Parathyroid adenoma (tissue), 2 donors: Measurements from ENCODE around the gene WNT5A.

ENCODE experiments used
- H2AFZ ChIP-seq: fragments of 300-600 bp; sonication (generic); one replicate; pipeline ENCODE4 v1.7.0; 2017; ENCODE audit warnings: antibody characterized with exemption, mild to moderate bottlenecking
- H3K27ac ChIP-seq: fragments of 300-600 bp; sonication (generic); one replicate; pipeline ENCODE4 v1.7.0; 2017
- H3K27me3 ChIP-seq: fragments of 300-600 bp; sonication (generic); one replicate; pipeline ENCODE4 v1.7.0; 2017; ENCODE audit warnings: low read length; ENCODE audit not compliant: control insufficient read depth, insufficient read depth
- H3K36me3 ChIP-seq: fragments of 300-600 bp; sonication (generic); one replicate; pipeline ENCODE4 v1.7.0; 2017; ENCODE audit warnings: low read length; ENCODE audit not compliant: control insufficient read depth, insufficient read depth
- H3K4me1 ChIP-seq: fragments of 300-600 bp; sonication (generic); one replicate; pipeline ENCODE4 v1.7.0; 2017; ENCODE audit warnings: control low read depth
- H3K4me2 ChIP-seq: fragments of 300-600 bp; sonication (generic); one replicate; pipeline ENCODE4 v1.7.0; 2017; ENCODE audit warnings: low read length
- H3K4me3 ChIP-seq: fragments of 300-600 bp; sonication (generic); one replicate; pipeline ENCODE4 v1.7.0; 2017; ENCODE audit warnings: low read depth, low read length
- H3K79me2 ChIP-seq: fragments of 300-600 bp; sonication (generic); one replicate; pipeline ENCODE4 v1.7.0; 2017; ENCODE audit warnings: control low read depth
- H3K9ac ChIP-seq: fragments of 300-600 bp; sonication (generic); one replicate; pipeline ENCODE4 v1.7.0; 2017; ENCODE audit warnings: mild to moderate bottlenecking
- H3K9me3 ChIP-seq: fragments of 300-600 bp; sonication (generic); one replicate; pipeline ENCODE4 v1.7.0; 2017; ENCODE audit warnings: low read length; ENCODE audit not compliant: control insufficient read depth
- TF ChIP-seq, protein P1 (sequence below): fragments of 300-600 bp; sonication (generic); IDR thresholded peaks from one replicate; pipeline ENCODE4 v1.7.0; 2017; ENCODE audit warnings: antibody characterized with exemption, mild to moderate bottlenecking
- donor health status: primary hyperparathyroidism.

The WNT5A gene

DNA sequence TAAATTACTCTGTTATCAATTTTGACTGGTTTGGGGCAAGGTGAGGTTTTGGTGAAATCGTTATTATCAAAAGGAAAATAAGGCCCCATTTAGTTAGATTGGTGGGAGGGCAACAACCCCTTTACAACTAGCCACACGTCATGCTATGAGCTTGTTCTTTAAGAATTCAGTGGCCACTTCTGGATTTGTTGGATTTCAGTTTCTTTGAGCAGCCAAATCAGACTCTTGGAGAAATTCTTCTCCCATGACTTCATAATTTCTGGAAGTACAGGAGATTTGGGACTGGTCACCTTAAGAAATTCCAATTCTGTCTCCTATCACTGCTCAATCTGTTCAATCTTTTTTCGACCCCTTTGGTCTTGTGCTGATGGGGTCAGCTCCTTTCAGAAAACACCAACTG is 14.8 kb upstream of the WNT5A start:
- no peaks in the 10 kb centered on the region for H3K79me2 ChIP-seq
- no peak overlapping the region for H3K4me2 ChIP-seq
- H3K27me3 ChIP-seq = no peaks in the 10 kb centered on the region
- H3K4me1 ChIP-seq = no peaks in the 10 kb centered on the region
- no peaks in the 10 kb centered on the region for H3K9me3 ChIP-seq
- H2AFZ ChIP-seq = no peak overlapping the region
- H3K9ac ChIP-seq = no peak overlapping the region
- TF ChIP-seq, protein P1, sequence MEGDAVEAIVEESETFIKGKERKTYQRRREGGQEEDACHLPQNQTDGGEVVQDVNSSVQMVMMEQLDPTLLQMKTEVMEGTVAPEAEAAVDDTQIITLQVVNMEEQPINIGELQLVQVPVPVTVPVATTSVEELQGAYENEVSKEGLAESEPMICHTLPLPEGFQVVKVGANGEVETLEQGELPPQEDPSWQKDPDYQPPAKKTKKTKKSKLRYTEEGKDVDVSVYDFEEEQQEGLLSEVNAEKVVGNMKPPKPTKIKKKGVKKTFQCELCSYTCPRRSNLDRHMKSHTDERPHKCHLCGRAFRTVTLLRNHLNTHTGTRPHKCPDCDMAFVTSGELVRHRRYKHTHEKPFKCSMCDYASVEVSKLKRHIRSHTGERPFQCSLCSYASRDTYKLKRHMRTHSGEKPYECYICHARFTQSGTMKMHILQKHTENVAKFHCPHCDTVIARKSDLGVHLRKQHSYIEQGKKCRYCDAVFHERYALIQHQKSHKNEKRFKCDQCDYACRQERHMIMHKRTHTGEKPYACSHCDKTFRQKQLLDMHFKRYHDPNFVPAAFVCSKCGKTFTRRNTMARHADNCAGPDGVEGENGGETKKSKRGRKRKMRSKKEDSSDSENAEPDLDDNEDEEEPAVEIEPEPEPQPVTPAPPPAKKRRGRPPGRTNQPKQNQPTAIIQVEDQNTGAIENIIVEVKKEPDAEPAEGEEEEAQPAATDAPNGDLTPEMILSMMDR = no peak
- no peak overlapping the region for H3K4me3 ChIP-seq
- no peak overlapping the region for H3K27ac ChIP-seq
- H3K36me3 ChIP-seq = no peaks in the 10 kb centered on the region

DNA sequence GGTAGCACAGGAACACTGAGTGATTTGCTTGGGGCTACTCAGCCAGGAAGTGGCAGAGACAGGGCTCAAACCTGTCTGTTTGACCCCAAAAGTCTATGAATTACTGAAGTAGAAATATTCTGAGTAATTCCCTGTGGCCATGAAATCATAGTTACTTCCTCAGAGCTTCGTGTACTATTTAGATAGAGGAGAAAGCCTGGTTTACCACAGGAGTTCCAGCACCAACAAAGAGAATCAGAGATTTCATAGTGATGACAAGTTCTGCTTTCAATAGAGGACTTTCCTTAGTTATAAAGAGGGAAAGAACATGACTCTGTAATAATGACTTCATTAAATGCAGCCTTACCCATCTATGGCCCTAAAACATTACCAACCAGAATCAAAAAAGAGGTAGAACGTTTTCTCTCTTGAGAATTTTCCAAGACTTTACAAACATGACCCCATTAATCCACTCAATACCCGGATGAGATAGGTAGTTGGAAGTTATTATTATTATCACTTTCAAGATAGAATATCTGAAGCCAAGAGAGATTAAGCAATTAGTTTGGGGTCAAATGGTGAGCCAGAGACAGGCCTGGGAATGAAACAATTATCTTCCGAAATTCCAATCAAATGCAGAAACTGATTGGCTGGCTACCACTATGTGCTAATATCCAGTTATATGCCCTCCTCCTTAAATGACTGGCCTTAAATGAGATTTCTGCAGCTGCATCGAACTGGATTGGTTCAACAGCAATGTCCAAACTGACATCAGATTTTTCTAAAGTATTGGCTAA is 13.6 kb upstream of the WNT5A start:
- H3K4me2 ChIP-seq = no peak overlapping the region
- no peak overlapping the region for H3K9ac ChIP-seq
- no peak overlapping the region for H3K4me3 ChIP-seq
- no peak overlapping the region for H3K27ac ChIP-seq
- no peaks in the 10 kb centered on the region for H3K36me3 ChIP-seq
- H2AFZ ChIP-seq = no peak overlapping the region
- no peaks in the 10 kb centered on the region for H3K27me3 ChIP-seq
- no peaks in the 10 kb centered on the region for H3K4me1 ChIP-seq
- no peaks in the 10 kb centered on the region for H3K79me2 ChIP-seq
- H3K9me3 ChIP-seq = no peaks in the 10 kb centered on the region
- TF ChIP-seq, protein P1 = no peak

DNA sequence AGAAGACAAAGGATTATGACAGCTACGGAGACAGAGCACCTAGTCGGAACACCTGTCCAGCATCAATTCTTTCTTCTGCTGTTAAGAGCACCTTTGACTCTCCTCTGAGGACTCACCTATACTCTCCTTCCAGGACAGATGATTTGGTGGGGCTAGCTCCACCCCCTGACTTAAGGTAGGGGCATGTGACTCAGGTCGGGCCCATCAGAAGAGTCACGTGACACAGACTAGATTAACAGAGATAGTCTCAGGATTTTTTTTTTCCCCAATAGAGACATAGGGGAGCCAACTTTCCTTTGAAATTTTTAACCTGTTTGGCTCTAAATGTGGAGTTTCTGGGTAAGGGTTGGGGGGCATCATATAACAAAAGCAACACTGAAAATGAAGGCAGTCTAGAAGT is 11.4 kb upstream of the WNT5A start:
- Histone ChIP-seq H3K4me1 (no peaks in the 10 kb centered on the region), H3K27ac (no peak overlapping the region), H3K79me2 (no peaks in the 10 kb centered on the region), H3K9me3 (no peaks in the 10 kb centered on the region), H3K36me3 (no peaks in the 10 kb centered on the region), H3K4me3 (no peak overlapping the region), H3K27me3 (no peaks in the 10 kb centered on the region), H3K9ac (no peak overlapping the region), H3K4me2 (no peak overlapping the region), H2AFZ (no peak overlapping the region)
- TF ChIP-seq, protein P1 = no peak

DNA sequence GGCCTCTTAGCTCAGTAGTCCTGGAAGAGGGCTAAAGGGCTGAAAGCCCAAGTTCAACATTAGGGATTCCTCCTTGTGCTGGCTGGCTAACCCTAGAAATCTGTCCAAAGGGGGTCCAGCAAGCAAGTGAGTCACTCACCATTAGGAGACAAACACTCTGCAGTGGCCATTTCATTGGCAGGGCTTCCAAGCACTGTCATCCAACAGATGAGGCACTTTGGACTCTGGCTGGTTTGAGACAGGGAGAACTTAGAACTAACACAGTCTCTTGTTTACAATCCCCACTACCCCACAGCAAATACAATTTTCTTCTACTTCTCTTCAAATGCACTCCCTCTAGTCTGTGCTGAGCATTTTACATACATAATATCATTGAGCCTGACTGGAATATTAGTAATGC is 10.1 kb upstream of the WNT5A start:
- Histone ChIP-seq H3K36me3 (no peaks in the 10 kb centered on the region), H3K79me2 (no peaks in the 10 kb centered on the region), H2AFZ (no peak overlapping the region), H3K4me1 (no peaks in the 10 kb centered on the region), H3K4me2 (no peak overlapping the region), H3K27ac (no peak overlapping the region), H3K4me3 (no peak overlapping the region), H3K27me3 (no peaks in the 10 kb centered on the region), H3K9ac (no peak overlapping the region), H3K9me3 (no peaks in the 10 kb centered on the region)
- TF ChIP-seq, protein P1 = no peak

DNA sequence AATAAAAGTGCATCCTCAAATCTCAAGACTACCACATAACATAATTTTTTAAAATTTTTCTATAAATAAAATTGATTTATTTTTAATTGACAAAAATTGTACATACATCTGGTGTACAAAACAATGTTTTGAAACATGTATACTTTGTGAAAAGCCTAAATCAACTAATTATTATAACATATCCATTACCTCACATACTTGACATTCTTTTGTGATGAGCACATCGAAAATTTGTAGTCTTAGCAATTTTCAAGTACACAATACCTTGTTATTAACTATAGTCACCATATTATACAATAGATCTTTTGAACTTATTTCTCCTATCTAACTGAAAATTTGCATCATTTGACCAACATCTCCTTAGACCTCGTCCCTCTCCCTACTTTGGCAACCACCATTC is 7.9 kb upstream of the WNT5A start:
- TF ChIP-seq, protein P1 = no peak
- Histone ChIP-seq H3K9me3 (no peaks in the 10 kb centered on the region), H2AFZ (no peak overlapping the region), H3K79me2 (no peaks in the 10 kb centered on the region), H3K4me3 (no peak overlapping the region), H3K36me3 (no peaks in the 10 kb centered on the region), H3K27me3 (no peaks in the 10 kb centered on the region), H3K4me2 (no peak overlapping the region), H3K9ac (no peak overlapping the region), H3K27ac (no peak overlapping the region), H3K4me1 (no peaks in the 10 kb centered on the region)
